HG02840 (cell line): ENCODE data around the gene SLC12A8.

Experiments used
- ATAC-seq: cut with Tn5 transposase; IDR thresholded peaks from one replicate; pipeline ENCODE4 v1.9.1; 2021; ENCODE audit warnings: mild to moderate bottlenecking, moderate library complexity, moderate number of reproducible peaks; ENCODE audit not compliant: unreplicated experiment, low FRiP score

Gene SLC12A8

DNA sequence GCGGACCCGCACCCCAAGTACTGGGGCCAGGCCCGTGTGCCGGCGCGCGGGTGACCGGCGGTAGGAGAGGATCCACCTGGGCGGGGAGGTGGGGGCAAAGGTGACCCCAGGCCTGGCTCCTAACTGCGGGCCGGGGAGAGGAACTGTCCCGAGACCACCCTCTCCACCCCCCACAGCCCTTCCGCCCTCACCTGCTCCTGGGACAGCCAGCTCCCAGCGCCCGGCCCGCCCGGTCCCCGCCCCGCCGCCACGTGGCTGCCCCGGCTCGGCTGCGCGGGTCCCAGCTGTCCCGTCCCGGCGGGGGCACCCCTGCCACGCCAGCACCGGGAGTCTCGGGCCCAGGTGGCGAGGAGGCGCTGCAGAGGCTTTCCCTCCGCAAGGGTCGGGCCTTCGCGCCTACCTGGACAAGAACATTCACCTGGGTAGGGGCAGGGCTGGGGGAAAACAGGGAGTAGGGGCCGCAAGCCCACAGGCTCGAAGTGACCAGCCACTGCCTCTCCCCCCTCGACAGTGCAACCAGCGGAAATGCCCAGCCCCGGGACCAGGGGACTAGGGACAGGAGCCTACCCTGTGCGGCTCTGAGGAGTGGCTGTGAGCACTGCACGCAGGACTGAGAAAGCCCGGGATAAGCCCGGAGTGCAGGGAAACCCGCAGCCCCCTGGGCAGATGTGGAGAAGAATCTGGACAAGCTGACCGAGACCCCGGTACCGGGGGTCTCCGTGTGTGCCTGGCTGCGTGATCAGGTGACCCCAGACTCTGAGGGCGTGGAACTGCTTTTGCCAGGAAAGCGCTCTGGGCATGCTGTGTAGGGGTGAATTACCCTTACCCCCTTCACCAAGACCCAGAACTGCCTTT lies at the start of gene SLC12A8:
Gene SLC12A8 (minus strand): TSS at position 240 of the 855 bp plus-strand sequence. CDS start 1,399 bp downstream, outside the sequence.
- no peak for ATAC-seq

DNA sequence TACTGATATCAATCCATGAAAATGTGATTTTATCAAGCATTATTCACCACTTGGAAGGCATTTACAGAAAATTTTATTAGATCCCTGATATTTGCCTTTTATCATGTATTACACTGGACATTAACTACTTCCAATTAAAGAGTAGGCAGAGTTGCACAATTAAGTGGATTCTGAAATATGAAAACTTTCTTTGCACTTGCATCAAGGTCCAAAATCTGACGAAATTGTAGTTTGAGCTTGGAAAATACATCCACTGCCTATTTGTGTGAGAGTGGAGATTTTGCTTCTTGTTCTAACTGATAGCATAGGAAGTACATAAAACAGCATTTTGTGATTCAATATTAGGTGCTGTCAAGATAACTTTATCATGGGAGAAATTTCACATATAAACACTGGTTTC lies 49.6 kb upstream of the SLC12A8 start:
- ATAC-seq, result no peak

- ATAC-seq, result no peak
Observed at GRCh38 chr3:125261031-125261430, 48.5 kb upstream of the SLC12A8 start.

DNA sequence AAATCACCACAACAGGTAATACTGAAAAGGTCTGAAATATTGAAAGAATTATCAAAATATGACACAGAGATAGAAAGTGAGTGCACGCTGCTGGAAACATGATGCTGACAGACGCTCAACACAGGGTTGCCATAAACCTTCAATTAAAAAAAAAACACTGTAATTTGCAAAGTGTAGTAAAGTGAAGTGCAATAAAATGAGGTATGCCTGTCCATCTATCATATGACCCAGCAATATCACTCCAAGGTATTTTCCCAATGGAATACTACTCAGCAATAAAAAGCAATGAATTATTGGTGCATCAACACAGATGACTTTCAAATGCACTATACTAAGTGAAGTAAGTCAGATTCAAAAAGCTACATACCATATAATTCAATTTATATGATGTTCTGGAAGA lies 47.6 kb upstream of the SLC12A8 start:
- no peak for ATAC-seq

- no peak for ATAC-seq
Observed at GRCh38 chr3:125257536-125257935, 45.0 kb upstream of the SLC12A8 start.

GRCh38 chr3:125256675-125257074 lies 44.1 kb upstream of the SLC12A8 start:
- no peak for ATAC-seq

- no peak for ATAC-seq
Observed at GRCh38 chr3:125250973-125251372, 38.4 kb upstream of the SLC12A8 start.

GRCh38 chr3:125246237-125246636 lies 33.7 kb upstream of the SLC12A8 start:
- ATAC-seq, result no peak

- no peak for ATAC-seq
Observed at GRCh38 chr3:125245521-125245920, 33.0 kb upstream of the SLC12A8 start.

DNA sequence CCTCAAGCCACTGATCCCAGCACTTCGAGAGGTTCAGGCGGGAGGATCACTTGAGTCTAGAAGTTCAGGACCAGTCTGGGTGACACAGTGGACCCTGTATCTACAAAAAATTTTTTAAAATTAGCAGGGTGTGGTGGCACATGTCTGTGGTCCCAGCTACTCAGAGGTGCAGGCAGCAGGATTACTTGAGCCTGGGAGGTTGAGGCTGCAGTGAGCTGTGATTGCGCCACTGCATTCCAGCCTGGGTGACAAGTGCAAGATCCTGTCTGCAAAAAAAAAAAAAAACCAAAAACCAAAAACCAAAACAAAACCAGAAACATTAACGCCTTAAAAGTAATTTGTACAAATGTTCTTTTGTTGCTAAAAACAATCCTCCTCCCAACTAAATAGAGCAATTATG lies 27.9 kb upstream of the SLC12A8 start:
- ATAC-seq, result no peak

- ATAC-seq, result no peak
Observed at GRCh38 chr3:125239266-125239665, 26.7 kb upstream of the SLC12A8 start.

GRCh38 chr3:125238759-125239158 lies 26.2 kb upstream of the SLC12A8 start:
- no peak for ATAC-seq

DNA sequence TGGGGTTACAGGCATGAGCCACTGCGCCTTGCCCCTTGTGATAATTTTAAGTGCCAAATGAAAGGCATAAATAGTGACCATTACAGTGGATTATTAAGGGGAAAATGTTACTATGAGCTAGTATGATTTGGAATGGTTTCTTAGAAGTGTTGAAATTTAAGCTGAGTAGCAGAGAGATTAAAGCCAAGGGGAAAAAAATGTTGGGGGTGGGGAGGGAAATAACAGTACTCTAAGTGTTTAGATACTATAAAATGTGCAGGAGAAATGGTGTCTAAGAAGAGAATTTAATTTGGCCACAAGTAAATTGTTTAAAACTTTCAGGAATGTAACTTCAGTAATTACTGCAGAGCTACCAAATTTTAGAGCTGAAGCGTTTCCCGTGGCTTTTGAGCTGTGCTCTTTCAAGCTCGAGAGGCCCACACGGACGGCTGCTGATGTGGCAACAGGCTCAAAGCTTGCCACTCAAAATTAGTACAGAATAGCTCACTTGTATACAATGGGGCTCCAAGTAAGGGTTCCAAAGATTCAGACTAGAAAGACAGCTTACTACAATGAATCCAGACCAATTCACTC lies 23.9 kb upstream of the SLC12A8 start:
- no peak for ATAC-seq

GRCh38 chr3:125234831-125235230 lies 22.3 kb upstream of the SLC12A8 start:
- ATAC-seq, result no peak

DNA sequence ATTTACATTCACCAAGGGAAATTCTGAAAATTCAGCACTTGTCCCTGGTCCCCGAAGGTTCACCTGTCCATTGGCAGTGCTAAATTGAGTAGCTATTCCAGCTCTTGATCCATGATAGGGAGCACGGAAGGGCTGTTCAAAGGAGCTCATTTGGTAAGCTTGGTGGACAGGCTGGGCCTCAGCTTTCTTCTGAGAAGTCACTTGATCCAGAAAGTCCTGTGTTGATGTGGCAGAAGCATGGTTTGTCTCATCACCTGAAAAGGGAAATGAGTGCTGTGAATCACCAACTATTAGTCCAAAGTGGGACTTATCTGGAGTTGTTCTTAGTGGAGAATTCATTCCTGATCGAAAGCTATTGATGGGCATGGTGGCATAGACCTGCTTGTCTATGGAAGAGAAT lies 19.9 kb upstream of the SLC12A8 start:
- no peak for ATAC-seq

DNA sequence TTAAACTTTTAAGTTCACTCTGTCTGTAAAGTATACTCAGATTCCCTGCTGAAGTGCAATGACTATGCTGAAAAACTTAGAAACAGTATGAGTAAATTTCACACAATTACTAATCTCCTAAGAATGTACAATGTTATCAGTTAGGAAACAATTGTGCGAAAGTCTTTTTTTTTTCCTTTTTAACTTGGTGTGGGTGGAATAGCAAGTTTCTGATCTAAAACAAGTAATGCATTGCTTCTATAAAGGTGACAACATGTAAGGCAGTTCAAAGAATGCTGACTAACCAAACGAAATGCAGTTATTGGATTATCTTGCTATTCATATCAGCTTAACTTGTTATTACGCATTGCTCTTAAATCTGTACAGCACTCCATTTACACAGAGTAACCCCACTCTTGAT lies 19.3 kb upstream of the SLC12A8 start:
- no peak for ATAC-seq

- no peak for ATAC-seq
Observed at GRCh38 chr3:125229707-125230106, 17.2 kb upstream of the SLC12A8 start.

DNA sequence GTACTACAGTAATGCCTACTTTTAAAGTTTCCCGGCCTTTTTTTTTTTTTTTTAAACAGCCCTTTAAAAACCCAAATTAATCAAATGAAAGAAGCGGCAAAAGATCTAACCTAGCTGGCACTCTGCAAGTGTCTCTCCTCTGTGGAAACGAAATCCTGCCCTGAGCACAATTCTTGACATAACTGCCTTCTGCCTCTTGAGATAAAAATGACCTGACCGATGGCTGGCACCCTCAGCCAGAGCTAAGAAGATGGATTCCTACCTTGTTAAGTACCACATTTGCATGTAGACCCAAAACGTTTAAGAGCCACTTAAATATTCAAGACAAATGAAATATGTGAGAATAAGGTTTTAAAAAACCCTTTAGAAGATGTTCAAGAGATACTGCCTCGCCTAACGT lies 16.6 kb upstream of the SLC12A8 start:
- ATAC-seq, result no peak

DNA sequence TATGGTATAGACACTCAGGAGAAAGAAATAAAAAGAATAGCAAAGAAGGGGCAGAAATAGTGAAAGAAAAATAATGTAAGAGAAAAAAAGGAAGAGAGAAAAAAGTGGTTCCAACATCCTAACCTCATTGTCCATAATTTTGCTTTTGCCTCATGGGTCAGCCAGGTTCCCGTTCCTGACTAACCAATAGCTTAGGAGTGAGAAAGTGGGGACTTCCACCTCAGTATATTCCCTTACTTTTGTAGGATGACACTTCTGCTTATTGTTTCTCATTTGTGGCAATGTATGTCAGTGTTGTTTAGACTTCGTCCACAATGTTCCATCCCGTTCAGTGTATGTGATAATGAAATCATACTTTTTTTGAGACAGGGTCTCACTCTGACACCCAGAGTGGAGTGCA lies 9.3 kb upstream of the SLC12A8 start:
- ATAC-seq, result no peak

DNA sequence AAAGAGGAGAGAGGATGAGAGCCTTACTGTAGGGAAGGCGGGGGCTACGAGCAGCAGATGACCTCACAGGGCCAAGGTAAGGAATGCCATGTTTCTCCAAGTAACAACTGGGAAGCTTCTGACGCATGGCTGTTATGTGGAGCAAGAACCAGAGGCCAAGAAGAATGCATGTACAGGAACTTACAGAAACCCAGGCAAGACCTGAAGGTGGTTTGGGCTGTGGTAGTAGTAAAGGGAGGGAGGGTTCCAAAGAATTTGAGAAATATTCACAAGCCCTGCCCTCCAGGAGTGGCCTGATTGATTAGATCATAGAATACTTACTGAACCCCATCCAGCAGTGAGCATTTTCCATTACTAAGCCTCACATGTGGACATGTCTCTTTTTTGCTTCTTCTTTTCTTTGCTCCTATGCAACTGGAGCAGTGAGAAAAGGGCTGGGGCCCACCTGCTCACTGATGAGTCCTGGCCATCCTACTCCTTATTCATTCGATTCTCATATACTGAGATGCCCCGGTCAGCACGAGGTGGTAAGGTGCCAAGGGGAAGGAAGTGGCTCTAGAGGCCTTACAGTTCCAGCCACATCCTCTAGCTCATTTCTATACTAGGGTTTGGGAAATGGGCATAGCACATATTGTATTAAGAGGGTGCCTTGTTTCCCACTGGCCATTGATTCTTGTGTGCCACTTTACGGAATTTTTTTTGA lies 8.3 kb upstream of the SLC12A8 start:
- ATAC-seq, result no peak

- no peak for ATAC-seq
Observed at GRCh38 chr3:125220183-125220582, 7.6 kb upstream of the SLC12A8 start.
